Stomach (tissue), 4 donors: Measurements from ENCODE around the gene JAGN1.

Experiments
- EP300 ChIP-seq: sonication (generic); formaldehyde crosslinking; IDR thresholded peaks from one replicate; pipeline ENCODE4 v1.6.1; 2017; ENCODE audit warnings: antibody characterized with exemption
- POLR2A ChIP-seq, 4 donors: fragments of 450-650 bp; IDR thresholded peaks; one replicate each; pipeline ENCODE4 v1.6.1; 2016; ENCODE audit warnings: antibody characterized with exemption in 4 of 4, control low read depth in 2 of 4, mild to moderate bottlenecking in 1 of 4, moderate library complexity in 1 of 4
- POLR2AphosphoS5 ChIP-seq, 3 donors: sonication (generic); formaldehyde crosslinking; IDR thresholded peaks; one replicate each; pipeline ENCODE4 v1.6.1; 2016; ENCODE audit warnings: antibody characterized with exemption in 3 of 3
- TF ChIP-seq, protein P1 (sequence below), 7 experiments: fragments of 450-650 bp in 4 of 7; fragments of 200-600 bp in 3 of 7; sonication (generic) in 3 of 7; IDR thresholded peaks; one replicate each; pipeline ENCODE4 v1.5.1; 2016 to 2019; ENCODE audit warnings: antibody characterized with exemption in 7 of 7, control low read depth in 2 of 7, mild to moderate bottlenecking in 1 of 7

DNA sequence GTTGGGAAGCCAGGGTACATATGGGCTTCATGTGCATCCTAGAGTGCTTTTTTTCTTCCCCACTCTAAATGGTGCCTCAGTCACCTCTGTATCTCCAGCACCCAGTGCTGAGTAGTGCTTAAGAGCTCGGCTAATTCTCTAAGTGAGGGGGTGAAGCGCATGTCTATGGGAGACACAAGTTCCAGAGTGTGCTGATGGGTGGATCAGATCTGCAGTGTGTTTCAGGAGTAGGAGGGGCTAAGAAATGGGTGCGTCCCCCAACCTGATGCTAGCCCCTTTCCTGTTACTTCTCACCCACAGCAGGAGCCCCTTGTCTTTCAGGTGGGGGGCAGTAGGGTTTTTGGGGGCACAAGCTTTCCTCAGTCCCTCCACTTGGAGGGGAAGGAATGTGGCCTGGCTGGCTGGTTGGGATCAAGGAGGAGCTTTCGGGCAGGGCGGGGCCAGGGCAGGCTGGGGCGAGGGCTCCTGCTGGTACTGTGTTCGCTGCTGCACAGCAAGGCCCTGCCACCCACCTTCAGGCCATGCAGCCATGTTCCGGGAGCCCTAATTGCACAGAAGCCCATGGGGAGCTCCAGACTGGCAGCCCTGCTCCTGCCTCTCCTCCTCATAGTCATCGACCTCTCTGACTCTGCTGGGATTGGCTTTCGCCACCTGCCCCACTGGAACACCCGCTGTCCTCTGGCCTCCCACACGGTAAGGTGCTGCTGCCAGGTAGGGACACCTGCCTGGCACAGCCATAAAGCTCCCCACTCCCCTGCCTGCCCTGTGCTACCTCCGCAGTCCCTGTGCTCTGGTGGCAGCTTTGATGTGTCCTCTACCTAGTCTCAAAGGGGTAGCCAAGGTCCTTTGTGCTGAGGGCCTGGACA is 12.2 kb downstream of the JAGN1 start, which contains the start of gene IL17RE:
- TF ChIP-seq, protein P1, sequence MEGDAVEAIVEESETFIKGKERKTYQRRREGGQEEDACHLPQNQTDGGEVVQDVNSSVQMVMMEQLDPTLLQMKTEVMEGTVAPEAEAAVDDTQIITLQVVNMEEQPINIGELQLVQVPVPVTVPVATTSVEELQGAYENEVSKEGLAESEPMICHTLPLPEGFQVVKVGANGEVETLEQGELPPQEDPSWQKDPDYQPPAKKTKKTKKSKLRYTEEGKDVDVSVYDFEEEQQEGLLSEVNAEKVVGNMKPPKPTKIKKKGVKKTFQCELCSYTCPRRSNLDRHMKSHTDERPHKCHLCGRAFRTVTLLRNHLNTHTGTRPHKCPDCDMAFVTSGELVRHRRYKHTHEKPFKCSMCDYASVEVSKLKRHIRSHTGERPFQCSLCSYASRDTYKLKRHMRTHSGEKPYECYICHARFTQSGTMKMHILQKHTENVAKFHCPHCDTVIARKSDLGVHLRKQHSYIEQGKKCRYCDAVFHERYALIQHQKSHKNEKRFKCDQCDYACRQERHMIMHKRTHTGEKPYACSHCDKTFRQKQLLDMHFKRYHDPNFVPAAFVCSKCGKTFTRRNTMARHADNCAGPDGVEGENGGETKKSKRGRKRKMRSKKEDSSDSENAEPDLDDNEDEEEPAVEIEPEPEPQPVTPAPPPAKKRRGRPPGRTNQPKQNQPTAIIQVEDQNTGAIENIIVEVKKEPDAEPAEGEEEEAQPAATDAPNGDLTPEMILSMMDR (IDR thresholded peaks at IDR 0.05): no peak
- peak in 1 of 4 donors; percentile 21 for TF ChIP-seq POLR2A (IDR thresholded peaks at IDR 0.05)
- TF ChIP-seq POLR2AphosphoS5 (IDR thresholded peaks at IDR 0.05): peak in 2 of 3 donors; percentile 42 to 80
- TF ChIP-seq EP300: no peak
